ENCODE results near the gene CNTROB. TPM values are rescaled to one million over a fixed set of nuclear protein-coding genes. Genes with fewer than 3 reads are reported as not detected.

The CNTROB gene
- total RNA-seq, 1 experiment from 2014 or later = 30.1 TPM

DNA sequence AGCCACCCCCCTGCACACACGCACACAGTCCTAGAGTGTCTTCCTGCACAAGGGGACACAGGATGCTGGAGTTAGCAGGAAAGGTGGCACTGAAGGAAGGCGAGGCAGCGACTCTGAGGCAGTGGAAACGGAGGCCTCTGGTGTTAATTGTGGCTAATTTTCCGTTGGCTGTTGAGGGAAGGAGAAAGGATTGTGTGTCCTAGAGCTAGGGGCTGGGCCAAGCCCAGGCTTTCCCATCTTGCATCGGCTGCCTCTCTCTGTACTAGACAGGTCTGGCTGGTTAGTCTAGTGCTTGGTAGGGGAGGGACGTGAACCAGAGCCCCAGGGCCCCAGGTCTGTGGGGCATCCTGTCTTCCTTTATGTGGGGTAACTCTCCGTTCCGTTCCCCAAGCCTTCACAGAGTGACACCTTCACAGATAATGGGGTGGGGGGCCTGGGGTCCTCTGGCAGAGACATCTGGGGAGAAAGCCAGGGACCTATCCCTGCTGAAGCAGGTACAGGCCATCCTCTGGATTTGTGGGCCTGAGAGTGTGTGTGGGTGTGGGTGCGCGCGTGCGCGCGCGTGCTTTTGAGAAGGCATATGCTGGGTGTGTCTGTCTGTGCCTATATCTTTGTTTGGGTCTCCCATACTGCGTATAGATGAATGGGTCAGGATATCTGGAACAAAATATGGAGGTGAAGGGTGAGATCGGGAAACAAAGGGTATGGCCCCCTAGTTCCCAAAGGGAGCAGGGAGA lies 43.7 kb upstream of the CNTROB start, which contains the start of gene CHD3:
TSS of gene CHD3 (plus strand) at position 606 of the 737 bp plus-strand sequence. CDS start 212 bp downstream, outside the sequence.
- TF ChIP-seq, protein P1, sequence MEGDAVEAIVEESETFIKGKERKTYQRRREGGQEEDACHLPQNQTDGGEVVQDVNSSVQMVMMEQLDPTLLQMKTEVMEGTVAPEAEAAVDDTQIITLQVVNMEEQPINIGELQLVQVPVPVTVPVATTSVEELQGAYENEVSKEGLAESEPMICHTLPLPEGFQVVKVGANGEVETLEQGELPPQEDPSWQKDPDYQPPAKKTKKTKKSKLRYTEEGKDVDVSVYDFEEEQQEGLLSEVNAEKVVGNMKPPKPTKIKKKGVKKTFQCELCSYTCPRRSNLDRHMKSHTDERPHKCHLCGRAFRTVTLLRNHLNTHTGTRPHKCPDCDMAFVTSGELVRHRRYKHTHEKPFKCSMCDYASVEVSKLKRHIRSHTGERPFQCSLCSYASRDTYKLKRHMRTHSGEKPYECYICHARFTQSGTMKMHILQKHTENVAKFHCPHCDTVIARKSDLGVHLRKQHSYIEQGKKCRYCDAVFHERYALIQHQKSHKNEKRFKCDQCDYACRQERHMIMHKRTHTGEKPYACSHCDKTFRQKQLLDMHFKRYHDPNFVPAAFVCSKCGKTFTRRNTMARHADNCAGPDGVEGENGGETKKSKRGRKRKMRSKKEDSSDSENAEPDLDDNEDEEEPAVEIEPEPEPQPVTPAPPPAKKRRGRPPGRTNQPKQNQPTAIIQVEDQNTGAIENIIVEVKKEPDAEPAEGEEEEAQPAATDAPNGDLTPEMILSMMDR (conservative IDR thresholded peaks at IDR 0.05) = no peak
- H4K20me1 ChIP-seq (ENCODE audit: control insufficient read depth, insufficient read depth, insufficient read length) = no peaks in the 10 kb centered on the region
- no peak within 1 kb of the TSS for H4K8ac ChIP-seq (replicated peaks; ENCODE audit: insufficient read length, low read depth, low read length)
- no peaks in the 10 kb centered on the region for H3K9me3 ChIP-seq (ENCODE audit: control insufficient read depth, low read depth, low read length)
- no peaks in the 10 kb centered on the region for H3K79me2 ChIP-seq (ENCODE audit: insufficient read depth, low read length)
- H3K27ac ChIP-seq (ENCODE audit: insufficient read length, low read depth, low read length) = no peak within 1 kb of the TSS
- H3K4me1 ChIP-seq (ENCODE audit: insufficient read depth, low read length) = no peaks in the 10 kb centered on the region
- no peak within 1 kb of the TSS for H3K23ac ChIP-seq (ENCODE audit: insufficient read length, low read depth, low read length)
- H2BK5ac ChIP-seq (ENCODE audit: insufficient read length, low read length) = no peak within 1 kb of the TSS
- H3K9me3 Mint-ChIP-seq = no peaks in the 10 kb centered on the region
- H3K27me3 Mint-ChIP-seq (ENCODE audit: low read depth) = no peaks in the 10 kb centered on the region; the same call in none of the 2 replicates
- no peak within 1 kb of the TSS; a peak in 1 of 5 replicates for H3K4me3 Mint-ChIP-seq
- peaks cover 28% of the 10 kb centered on the region for H3K23me2 ChIP-seq (ENCODE audit: insufficient read length, low read depth, low read length, poor library complexity, severe bottlenecking)
- H3K4ac ChIP-seq (ENCODE audit: low read depth, low read length) = no peak within 1 kb of the TSS
- H2BK20ac ChIP-seq (ENCODE audit: low read depth, low read length, poor library complexity, severe bottlenecking) = no peak within 1 kb of the TSS
- H3K27me3 ChIP-seq (ENCODE audit: insufficient read depth, low read length) = no peaks in the 10 kb centered on the region; the same call in 1 of the 2 replicates
- no peaks in the 10 kb centered on the region for H3K79me1 ChIP-seq (ENCODE audit: insufficient read depth, low read depth, low read length, poor library complexity, severe bottlenecking)
- no peak within 1 kb of the TSS for H3K18ac ChIP-seq (ENCODE audit: insufficient read length, low read depth, low read length)
- whole genome bisulfite sequencing (ENCODE audit: extremely low coverage, insufficient read length, low lambda C conversion rate) = no CpG with 5 or more reads among the region's 18 CpGs
- H2BK15ac ChIP-seq (ENCODE audit: low read depth, low read length) = no peak within 1 kb of the TSS
- no peak within 1 kb of the TSS for H2BK12ac ChIP-seq (ENCODE audit: insufficient read length, low read depth, low read length)
- H3K4me1 Mint-ChIP-seq = peaks cover 3 to 4% of the 10 kb centered on the region in 2 experiments
- DNase-seq = peak; percentile 44
- peak within 1 kb of the TSS; percentile 82 for H3K4me2 ChIP-seq (ENCODE audit: insufficient read depth, insufficient read length, low read length)
- no peak within 1 kb of the TSS for H3T11ph ChIP-seq (ENCODE audit: low read length)
- H4K91ac ChIP-seq (ENCODE audit: insufficient read length, low read depth, low read length) = no peak within 1 kb of the TSS
- no peak within 1 kb of the TSS for H2AK5ac ChIP-seq (ENCODE audit: insufficient read length, low read length)
- H3K56ac ChIP-seq (ENCODE audit: insufficient read length, low read depth, low read length) = no peak within 1 kb of the TSS
- H3K14ac ChIP-seq (ENCODE audit: insufficient read depth, low read length) = peak within 1 kb of the TSS; percentile 64
- peak within 1 kb of the TSS; percentile 12 for H3K9ac ChIP-seq (ENCODE audit: extremely low read depth, insufficient read length, low read length)
- H3K27ac Mint-ChIP-seq = no peak within 1 kb of the TSS
- H2BK120ac ChIP-seq (ENCODE audit: low read depth, low read length, poor library complexity, severe bottlenecking) = no peak within 1 kb of the TSS
- H4K5ac ChIP-seq (ENCODE audit: insufficient read length, low read depth, low read length) = no peak within 1 kb of the TSS
- no peak within 1 kb of the TSS for H2AFZ ChIP-seq (ENCODE audit: low read length)
- peaks cover 0 to 15% (median 0%) of the 10 kb centered on the region in 3 experiments; a peak in 3 of 7 replicates for H3K36me3 Mint-ChIP-seq (ENCODE audit: insufficient read depth in 1 of 3, low read depth in 3 of 3)

All from H9 (cell line).